T-helper 17 cell (primary cell): Measurements from ENCODE around the gene TTLL7. TPM values are rescaled to one million over a fixed set of nuclear protein-coding genes. Genes with fewer than 3 reads are reported as not detected.

Experiments used
- ATAC-seq: fragments of 150-1000 bp; cut with Tn5 transposase; 2 replicates; pipeline ENCODE4 v1.10.0; 2021; ENCODE audit warnings: mild to moderate bottlenecking, moderate library complexity
- DNase-seq, 3 donors: peaks; one replicate each; pipeline versions ENCODE4 v3.0.0 to v3.0.0-alpha.2; 2020 to 2021
- H3K9me3 ChIP-seq: one replicate; pipeline ENCODE4 v1.7.0; 2013; ENCODE audit warnings: low read length, mild to moderate bottlenecking; ENCODE audit not compliant: control insufficient read depth, poor library complexity, severe bottlenecking
- H3K27ac Mint-ChIP-seq: one replicate; pipeline ENCODE4 v1.8.0; 2022; ENCODE audit warnings: mild to moderate bottlenecking, moderate library complexity, mixed read lengths
- H3K27me3 Mint-ChIP-seq: one replicate; pipeline ENCODE4 v1.8.0; 2022; ENCODE audit warnings: mixed read lengths
- H3K36me3 Mint-ChIP-seq: one replicate; pipeline ENCODE4 v1.8.0; 2022; ENCODE audit warnings: low read depth, mixed read lengths
- H3K4me1 Mint-ChIP-seq: one replicate; pipeline ENCODE4 v1.8.0; 2022; ENCODE audit warnings: mild to moderate bottlenecking, mixed read lengths
- H3K4me3 Mint-ChIP-seq: one replicate; pipeline ENCODE4 v1.8.0; 2022; ENCODE audit warnings: mild to moderate bottlenecking, moderate library complexity, mixed read lengths
- total RNA-seq, 4 donors: library from RNA in 2 of 4; stranded (reverse) in 2 of 4; gene quantifications; one replicate each; pipeline ENCODE4 v1.2.3 and lab custom pipeline; 2022 to 2026

TTLL7 gene
- total RNA-seq (1 to 10 TPM in 1 of 2 donors, under 1 TPM in 1; 0.60 to 1.5 TPM), total RNA-seq (lab: John Stamatoyannopoulos, UW) (1.2 to 7.8 reads per million in 2 donors)

DNA sequence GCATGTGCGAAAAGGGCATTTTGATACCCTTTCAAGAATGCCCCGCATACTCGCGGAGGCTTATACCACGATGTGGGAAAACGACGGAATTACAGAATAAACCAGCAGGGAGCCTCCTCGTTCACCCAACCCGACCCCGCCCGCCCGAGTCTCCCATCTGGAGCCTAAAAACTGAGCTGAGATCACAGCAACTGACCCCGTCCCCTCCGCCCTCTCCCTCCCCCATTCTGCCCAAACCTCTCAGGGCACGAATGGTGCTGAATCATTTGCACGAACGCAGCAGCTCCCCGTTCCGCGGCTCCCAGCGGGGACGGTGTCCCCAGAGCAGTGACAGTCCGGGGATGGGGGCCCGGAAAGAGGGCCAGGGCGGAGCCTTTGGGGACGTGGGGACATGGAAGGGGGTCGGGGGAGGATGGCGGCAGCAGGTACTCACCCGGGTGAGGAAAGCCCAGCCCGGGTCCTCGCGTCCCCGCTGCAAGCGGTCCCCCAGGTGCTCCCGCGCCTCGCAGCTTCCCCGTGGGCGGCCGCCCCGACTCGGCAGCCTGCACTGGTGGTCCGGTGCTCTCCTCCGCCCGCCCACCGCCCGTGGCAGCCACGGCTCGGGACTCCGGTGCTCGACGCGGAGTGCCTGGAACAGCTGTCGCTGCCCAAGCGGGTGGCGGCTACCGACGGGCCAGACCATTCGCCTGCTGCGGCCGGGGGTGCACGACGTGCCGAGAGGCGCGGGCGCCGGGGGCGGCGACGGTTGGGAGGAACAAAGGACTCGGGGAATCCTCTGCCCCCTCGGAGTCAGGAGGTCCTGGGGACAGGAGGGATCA is at the start of gene TTLL7:
Gene TTLL7 (minus strand): TSS at position 635 of the 818 bp plus-strand sequence. CDS start 46,921 bp downstream, outside the sequence.
- Mint-ChIP-seq H3K4me3 (peak within 1 kb of the TSS; percentile 90), H3K27me3 (peaks cover 59% of the 10 kb centered on the region), H3K36me3 (peaks cover 2% of the 10 kb centered on the region), H3K4me1 (peaks cover 6% of the 10 kb centered on the region), H3K27ac (peak within 1 kb of the TSS; percentile 4)
- DNase-seq (peak; percentile 9 to 38 (median 15)), ATAC-seq (peak; percentile 82)
- no peaks in the 10 kb centered on the region for H3K9me3 ChIP-seq

- no peaks in the 10 kb centered on the region for H3K36me3 Mint-ChIP-seq
- DNase-seq (no peak), ATAC-seq (no peak)
- peaks cover 31% of the 10 kb centered on the region for H3K27me3 Mint-ChIP-seq
- H3K9me3 ChIP-seq = no peaks in the 10 kb centered on the region
- no peak overlapping the region for H3K4me3 Mint-ChIP-seq
- no peak overlapping the region for H3K27ac Mint-ChIP-seq
- no peaks in the 10 kb centered on the region for H3K4me1 Mint-ChIP-seq
Measured at GRCh38 chr1:84042461-84042860, 43.5 kb upstream of the TTLL7 start.

GRCh38 chr1:84037758-84038611 is 39.1 kb upstream of the TTLL7 start:
- H3K27ac Mint-ChIP-seq = no peak overlapping the region
- no peak overlapping the region for H3K4me3 Mint-ChIP-seq
- H3K9me3 ChIP-seq = no peaks in the 10 kb centered on the region
- H3K36me3 Mint-ChIP-seq = peaks cover 3% of the 10 kb centered on the region
- ATAC-seq (no peak), DNase-seq (no peak)
- H3K4me1 Mint-ChIP-seq = no peaks in the 10 kb centered on the region
- H3K27me3 Mint-ChIP-seq = peaks cover 21% of the 10 kb centered on the region

DNA sequence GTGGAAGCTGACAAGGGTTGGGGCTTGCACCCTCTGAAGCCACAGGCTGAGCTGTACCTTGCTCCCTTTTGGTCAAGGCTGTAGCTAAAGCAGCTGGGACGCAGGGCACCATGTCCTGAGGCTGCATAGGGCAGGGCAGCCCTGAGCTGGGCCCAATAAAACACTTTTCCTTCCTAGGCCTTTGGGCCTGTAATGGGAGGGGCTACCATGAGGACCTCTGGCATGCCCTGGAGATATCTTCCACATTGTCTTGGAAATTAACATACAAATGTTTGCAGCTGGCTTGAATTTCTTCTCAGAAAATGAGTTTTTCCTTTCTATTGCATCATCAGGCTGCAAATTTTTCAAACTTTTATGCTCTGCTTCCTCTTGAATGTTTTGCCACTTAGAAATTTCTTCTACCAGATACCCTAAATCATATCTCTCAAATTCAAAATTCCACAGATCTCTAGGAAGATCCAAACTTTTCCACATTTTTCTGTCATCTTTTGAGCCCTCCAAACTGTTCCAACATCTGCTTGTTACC is 32.9 kb upstream of the TTLL7 start:
- no peaks in the 10 kb centered on the region for H3K4me1 Mint-ChIP-seq
- H3K27me3 Mint-ChIP-seq = peaks cover 6% of the 10 kb centered on the region
- ATAC-seq (no peak), DNase-seq (no peak)
- no peaks in the 10 kb centered on the region for H3K9me3 ChIP-seq
- no peak overlapping the region for H3K27ac Mint-ChIP-seq
- H3K4me3 Mint-ChIP-seq = no peak overlapping the region
- peaks cover 3% of the 10 kb centered on the region for H3K36me3 Mint-ChIP-seq

DNA sequence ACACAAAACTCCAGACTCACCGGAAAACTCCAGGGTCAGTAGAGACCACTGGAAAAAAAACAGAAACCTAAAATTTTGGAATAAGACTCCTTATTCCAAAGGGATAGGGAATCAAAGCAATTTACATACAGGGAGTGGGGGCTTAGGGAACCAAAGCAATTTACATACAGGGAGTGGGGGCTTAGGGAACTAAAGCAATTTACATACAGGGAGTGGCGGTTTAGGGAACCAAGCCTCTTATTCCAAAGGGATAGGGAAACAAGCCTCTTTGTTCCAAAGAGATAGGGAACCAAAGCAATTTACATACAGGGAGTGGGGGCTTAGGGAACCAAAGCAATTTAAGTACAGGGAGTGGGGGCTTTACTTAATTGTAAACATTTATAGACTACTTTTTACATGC is 28.4 kb upstream of the TTLL7 start:
- no peaks in the 10 kb centered on the region for H3K4me1 Mint-ChIP-seq
- no peak overlapping the region for H3K4me3 Mint-ChIP-seq
- no peaks in the 10 kb centered on the region for H3K9me3 ChIP-seq
- H3K27ac Mint-ChIP-seq = no peak overlapping the region
- H3K36me3 Mint-ChIP-seq = no peaks in the 10 kb centered on the region
- H3K27me3 Mint-ChIP-seq = peaks cover 19% of the 10 kb centered on the region
- no peak for DNase-seq
- ATAC-seq = no peak

DNA sequence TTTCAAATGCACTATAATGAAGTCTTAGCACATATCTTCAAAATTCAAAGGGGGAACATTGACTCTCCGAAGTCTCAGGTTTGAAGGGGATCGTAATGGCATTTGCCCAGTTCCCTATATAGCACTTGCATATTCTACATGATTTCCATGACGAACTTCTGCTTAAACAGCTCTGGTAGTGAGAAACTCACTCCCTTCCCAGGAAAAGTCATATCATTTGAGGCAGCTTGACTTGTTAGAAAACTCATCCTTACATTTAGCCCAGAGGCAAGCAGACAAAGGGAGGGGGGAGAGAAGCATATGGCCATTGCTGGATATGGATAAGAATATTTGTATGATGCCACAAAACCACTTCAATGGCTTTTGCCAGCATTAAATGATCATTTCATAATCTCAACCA is 27.0 kb upstream of the TTLL7 start:
- ATAC-seq = no peak
- DNase-seq = no peak
- Mint-ChIP-seq H3K4me3 (no peak overlapping the region), H3K27ac (no peak overlapping the region), H3K27me3 (peaks cover 20% of the 10 kb centered on the region), H3K36me3 (no peaks in the 10 kb centered on the region), H3K4me1 (no peaks in the 10 kb centered on the region)
- no peaks in the 10 kb centered on the region for H3K9me3 ChIP-seq

DNA sequence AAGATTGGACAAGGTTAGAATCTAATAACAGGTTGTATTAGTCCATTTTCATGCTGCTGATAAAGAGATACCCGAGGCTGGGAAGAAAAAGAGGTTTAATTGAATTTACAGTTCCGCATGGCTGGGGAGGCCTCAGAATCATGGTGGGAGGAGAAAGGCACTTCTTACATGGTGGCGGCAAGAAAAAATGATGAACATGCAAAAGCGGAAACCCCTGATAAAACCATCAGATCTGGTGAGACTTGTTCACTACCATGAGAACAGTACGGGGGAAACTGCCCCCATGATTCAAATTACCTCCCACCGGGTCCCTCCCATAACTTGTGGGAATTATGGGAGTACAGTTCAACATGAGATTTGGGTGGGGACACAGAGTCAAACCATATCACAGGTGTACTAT is 22.9 kb upstream of the TTLL7 start:
- no peak for ATAC-seq
- H3K4me1 Mint-ChIP-seq = no peaks in the 10 kb centered on the region
- H3K27ac Mint-ChIP-seq = no peak overlapping the region
- no peaks in the 10 kb centered on the region for H3K36me3 Mint-ChIP-seq
- H3K4me3 Mint-ChIP-seq = no peak overlapping the region
- DNase-seq = no peak
- peaks cover 36% of the 10 kb centered on the region for H3K27me3 Mint-ChIP-seq
- no peaks in the 10 kb centered on the region for H3K9me3 ChIP-seq

GRCh38 chr1:84020151-84020550 is 21.2 kb upstream of the TTLL7 start:
- no peaks in the 10 kb centered on the region for H3K4me1 Mint-ChIP-seq

DNA sequence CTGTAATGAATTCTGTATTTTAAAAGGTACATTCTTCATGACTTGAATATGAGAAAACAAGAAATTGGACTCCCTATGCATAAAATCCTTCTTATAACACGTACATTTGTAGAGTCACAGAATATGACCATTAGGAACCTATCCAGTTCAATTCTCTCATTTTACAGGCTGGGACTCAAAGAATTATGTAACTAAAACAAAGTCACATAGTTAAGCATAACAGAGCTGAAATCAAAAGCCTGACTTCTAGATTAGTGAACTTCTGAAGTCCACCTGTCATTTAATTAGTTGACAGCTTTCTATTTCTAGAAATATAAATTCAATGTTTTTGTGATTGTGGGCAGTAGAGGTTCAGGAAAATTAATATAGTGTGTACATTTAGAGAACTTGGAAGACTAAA is 20.3 kb upstream of the TTLL7 start:
- H3K4me1 Mint-ChIP-seq = peaks cover 2% of the 10 kb centered on the region
- H3K27ac Mint-ChIP-seq = no peak overlapping the region
- no peaks in the 10 kb centered on the region for H3K9me3 ChIP-seq
- H3K36me3 Mint-ChIP-seq = no peaks in the 10 kb centered on the region
- H3K27me3 Mint-ChIP-seq = peaks cover 27% of the 10 kb centered on the region
- ATAC-seq (no peak), DNase-seq (no peak)
- H3K4me3 Mint-ChIP-seq = no peak overlapping the region

More at GRCh38 chr1:84020151-84020550, 21.2 kb upstream of the TTLL7 start:
- Mint-ChIP-seq H3K27ac (no peak overlapping the region), H3K36me3 (no peaks in the 10 kb centered on the region), H3K4me3 (no peak overlapping the region), H3K27me3 (peaks cover 27% of the 10 kb centered on the region)
- DNase-seq (no peak), ATAC-seq (no peak)
- no peaks in the 10 kb centered on the region for H3K9me3 ChIP-seq

DNA sequence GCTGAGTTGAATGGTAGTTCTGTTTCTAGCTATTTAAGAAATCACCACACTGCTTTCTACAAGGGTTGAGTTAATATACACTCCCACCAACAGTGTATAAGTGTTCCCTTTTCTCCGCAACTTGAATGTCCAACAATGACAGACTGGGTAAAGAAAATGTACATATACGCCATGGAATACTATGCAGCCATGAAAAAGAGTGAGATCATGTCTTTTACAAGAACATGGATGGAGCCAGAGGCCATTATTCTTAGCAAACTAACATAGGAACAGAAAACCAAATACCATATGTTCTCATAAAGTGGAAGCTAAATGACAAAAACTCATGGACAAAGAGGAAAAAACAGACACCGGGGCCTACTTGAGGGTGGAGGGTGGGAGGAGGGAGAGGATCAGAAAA is 14.8 kb upstream of the TTLL7 start:
- ATAC-seq (no peak), DNase-seq (no peak)
- H3K36me3 Mint-ChIP-seq = peaks cover 2% of the 10 kb centered on the region
- no peak overlapping the region for H3K27ac Mint-ChIP-seq
- no peaks in the 10 kb centered on the region for H3K9me3 ChIP-seq
- H3K4me1 Mint-ChIP-seq = peaks cover 2% of the 10 kb centered on the region
- H3K4me3 Mint-ChIP-seq = no peak overlapping the region
- peaks cover 32% of the 10 kb centered on the region for H3K27me3 Mint-ChIP-seq

GRCh38 chr1:84012018-84012417 is 13.1 kb upstream of the TTLL7 start:
- peaks cover 35% of the 10 kb centered on the region for H3K27me3 Mint-ChIP-seq
- no peak for DNase-seq
- no peak for ATAC-seq
- peaks cover 2% of the 10 kb centered on the region for H3K36me3 Mint-ChIP-seq
- peaks cover 2% of the 10 kb centered on the region for H3K4me1 Mint-ChIP-seq
- H3K4me3 Mint-ChIP-seq = no peak overlapping the region
- no peak overlapping the region for H3K27ac Mint-ChIP-seq
- no peaks in the 10 kb centered on the region for H3K9me3 ChIP-seq

- H3K4me3 Mint-ChIP-seq = no peak overlapping the region
- H3K4me1 Mint-ChIP-seq = peaks cover 2% of the 10 kb centered on the region
- H3K9me3 ChIP-seq = no peaks in the 10 kb centered on the region
- H3K36me3 Mint-ChIP-seq = peaks cover 2% of the 10 kb centered on the region
- H3K27ac Mint-ChIP-seq = no peak overlapping the region
- ATAC-seq (no peak), DNase-seq (no peak)
- H3K27me3 Mint-ChIP-seq = peaks cover 41% of the 10 kb centered on the region
Measured at GRCh38 chr1:84010136-84010535, 11.2 kb upstream of the TTLL7 start.

DNA sequence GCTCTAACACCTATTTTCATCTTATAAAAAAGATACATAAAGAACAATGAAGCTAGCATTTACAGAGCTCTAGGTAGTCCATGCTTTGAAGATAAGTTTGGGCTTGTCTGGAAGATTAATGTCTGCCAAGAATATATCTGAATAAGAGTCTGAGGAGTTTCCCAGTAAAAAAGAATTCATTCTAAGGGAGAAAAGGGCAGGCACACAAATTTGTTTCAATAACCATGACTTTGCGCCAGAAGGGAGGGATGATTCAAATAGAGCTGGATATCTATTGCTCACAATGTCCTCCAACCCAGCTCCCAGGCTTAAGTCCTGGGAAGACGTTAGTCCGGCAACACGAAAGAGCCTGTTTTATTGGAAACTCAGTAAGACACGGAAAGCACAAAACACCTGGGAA is 9.7 kb upstream of the TTLL7 start:
- H3K27ac Mint-ChIP-seq = no peak overlapping the region
- no peaks in the 10 kb centered on the region for H3K4me1 Mint-ChIP-seq
- ATAC-seq (no peak), DNase-seq (no peak)
- H3K9me3 ChIP-seq = no peaks in the 10 kb centered on the region
- no peak overlapping the region for H3K4me3 Mint-ChIP-seq
- peaks cover 5% of the 10 kb centered on the region for H3K36me3 Mint-ChIP-seq
- H3K27me3 Mint-ChIP-seq = peaks cover 56% of the 10 kb centered on the region
